C4-2B (cell line): ENCODE results near the gene RPL6.

Source experiments
- CTCF ChIP-seq: fragments of 450-650 bp; conservative IDR thresholded peaks from 2 replicates; pipeline ENCODE4 v1.5.1; 2017; ENCODE audit warnings: mild to moderate bottlenecking
- ZFX ChIP-seq: fragments of 450-650 bp; IDR thresholded peaks from 2 replicates; pipeline ENCODE4 v1.6.1; 2017

GRCh38 chr12:112433551-112433950 is 24.1 kb upstream of the RPL6 start:
- TF ChIP-seq CTCF = no peak
- TF ChIP-seq ZFX = no peak
